H1 (cell line): ENCODE data around the gene PTDSS2. TPM values are rescaled to one million over a fixed set of nuclear protein-coding genes. Genes with fewer than 3 reads are reported as not detected.

ENCODE experiments used
- CTCF ChIA-PET: fragments of 300-600 bp; sonication (Branson Sonifier 250); formaldehyde crosslinking; loops from one replicate; lab custom pipeline; 2021; ENCODE audit not compliant: partially characterized antibody; lab: Charles Lee
- POLR2A ChIA-PET: fragments of 300-600 bp; sonication (Branson Sonifier 250); formaldehyde crosslinking; loops from one replicate; lab custom pipeline; 2021; ENCODE audit warnings: inconsistent platforms; ENCODE audit not compliant: partially characterized antibody; lab: Charles Lee
- DNase-seq, 2 experiments: peaks; one replicate each; pipeline versions ENCODE4 v3.0.0 to v3.0.0-alpha.2; 2010 to 2022; ENCODE audit warnings: low spot score in 2 of 2, low read depth in 1 of 2, mixed read lengths in 1 of 2
- FAIRE-seq: peaks from 2 replicates; lab custom pipeline; 2011; peaks lifted over from hg19 to GRCh38; lab: Jason Lieb, UNC
- H2AFZ ChIP-seq: 2 replicates; pipeline ENCODE4 v1.8.1; 2012; ENCODE audit warnings: low read length, inconsistent platforms
- H2AK5ac ChIP-seq: 2 replicates; pipeline ENCODE4 v1.6.1; 2013; ENCODE audit warnings: low read depth, low read length
- H2BK120ac ChIP-seq: replicated peaks from 2 replicates; pipeline ENCODE3; 2013; ENCODE audit warnings: low read depth, low read length, inconsistent platforms
- H2BK12ac ChIP-seq: 2 replicates; pipeline ENCODE4 v1.6.1; 2013; ENCODE audit warnings: low read depth, low read length
- H2BK15ac ChIP-seq: 2 replicates; pipeline ENCODE4 v1.6.1; 2013; ENCODE audit warnings: low read length
- H2BK20ac ChIP-seq: 2 replicates; pipeline ENCODE4 v1.6.1; 2013; ENCODE audit warnings: low read length
- H2BK5ac ChIP-seq: 2 replicates; pipeline ENCODE4 v1.6.1; 2013; ENCODE audit warnings: low read depth, low read length
- H3K14ac ChIP-seq: 2 replicates; pipeline ENCODE4 v1.6.1; 2013; ENCODE audit warnings: inconsistent platforms; ENCODE audit not compliant: insufficient read length
- H3K18ac ChIP-seq: 2 replicates; pipeline ENCODE4 v1.6.1; 2013; ENCODE audit warnings: low read length; ENCODE audit errors: extremely low read depth
- H3K23ac ChIP-seq: 2 replicates; pipeline ENCODE4 v1.6.1; 2013; ENCODE audit warnings: inconsistent platforms; ENCODE audit not compliant: insufficient read length
- H3K23me2 ChIP-seq: 2 replicates; pipeline ENCODE4 v1.6.1; 2013; ENCODE audit warnings: low read depth, low read length
- H3K27ac ChIP-seq: 2 replicates; pipeline ENCODE4 v1.6.1; 2011; ENCODE audit warnings: low read depth, low read length, inconsistent platforms
- H3K27me3 ChIP-seq, 4 experiments: replicated peaks in 1 of 4; 1 replicate in 1 of 4; 2 replicates in 3 of 4; pipeline versions ENCODE4 v1.6.1 to v1.8.1; 2011 to 2013; ENCODE audit warnings: low read length in 3 of 4, mild to moderate bottlenecking in 3 of 4, inconsistent platforms in 2 of 4, mixed read lengths in 2 of 4, moderate library complexity in 1 of 4; ENCODE audit not compliant: control insufficient read depth in 3 of 4, insufficient read depth in 3 of 4; ENCODE audit errors: extremely low read depth in 1 of 4
- H3K36me3 ChIP-seq, 4 experiments: 2 replicates each; pipeline versions ENCODE4 v1.6.1 to v1.8.1; 2011 to 2013; ENCODE audit warnings: mild to moderate bottlenecking in 4 of 4, low read length in 3 of 4, moderate library complexity in 2 of 4, control low read depth in 1 of 4, inconsistent platforms in 1 of 4; ENCODE audit not compliant: insufficient read depth in 4 of 4, control insufficient read depth in 2 of 4
- H3K4ac ChIP-seq: replicated peaks from 2 replicates; pipeline ENCODE3; 2013; ENCODE audit warnings: low read length, low read depth, mixed read lengths, inconsistent platforms; ENCODE audit not compliant: insufficient read length
- H3K4me1 ChIP-seq, 4 experiments: replicated peaks in 1 of 4; 1 replicate in 1 of 4; 2 replicates in 3 of 4; pipeline versions ENCODE4 v1.6.1 to v1.8.1; 2011 to 2013; ENCODE audit warnings: low read length in 3 of 4, inconsistent platforms in 2 of 4, mixed read lengths in 1 of 4; ENCODE audit not compliant: insufficient read depth in 4 of 4, control insufficient read depth in 3 of 4
- H3K4me2 ChIP-seq, 2 experiments: 2 replicates each; pipeline versions ENCODE4 v1.6.1 to v1.8.1; 2011 to 2013; ENCODE audit warnings: low read depth in 2 of 2, low read length in 2 of 2, control low read depth in 1 of 2, inconsistent platforms in 1 of 2, mild to moderate bottlenecking in 1 of 2; ENCODE audit not compliant: insufficient read depth in 1 of 2
- H3K4me3 ChIP-seq, 4 experiments: fragments of 200-600, 300-600 bp in 1 of 4; sonication (generic), shearing (Covaris generic), sonication (Bioruptor Twin) in 1 of 4; 2 replicates each; pipeline versions ENCODE4 v1.5.1 to v1.8.1; 2011 to 2016; ENCODE audit warnings: low read length in 4 of 4, low read depth in 3 of 4, control low read depth in 2 of 4, inconsistent platforms in 2 of 4, mild to moderate bottlenecking in 2 of 4, mixed read lengths in 1 of 4, moderate library complexity in 1 of 4; ENCODE audit not compliant: insufficient read depth in 2 of 4; ENCODE audit errors: extremely low read depth in 1 of 4
- H3K56ac ChIP-seq: replicated peaks from 2 replicates; pipeline ENCODE3; 2013; ENCODE audit warnings: low read depth, mild to moderate bottlenecking, mixed read lengths, low read length, inconsistent platforms; ENCODE audit not compliant: insufficient read length
- H3K79me1 ChIP-seq: 2 replicates; pipeline ENCODE4 v1.6.1; 2013; ENCODE audit warnings: low read depth, low read length, control low read depth
- H3K79me2 ChIP-seq, 2 experiments: 2 replicates each; pipeline versions ENCODE4 v1.6.1 to v1.8.1; 2012 to 2013; ENCODE audit warnings: low read length in 2 of 2, mild to moderate bottlenecking in 2 of 2, inconsistent platforms in 1 of 2; ENCODE audit not compliant: insufficient read depth in 2 of 2, control insufficient read depth in 1 of 2
- H3K9ac ChIP-seq, 4 experiments: replicated peaks in 1 of 4; 1 replicate in 1 of 4; 2 replicates in 3 of 4; pipeline versions ENCODE4 v1.6.1 to v1.8.1; 2011 to 2013; ENCODE audit warnings: low read depth in 3 of 4, low read length in 3 of 4, control low read depth in 2 of 4, mild to moderate bottlenecking in 2 of 4, moderate library complexity in 2 of 4, inconsistent platforms in 1 of 4; ENCODE audit errors: extremely low read depth in 1 of 4
- H3K9me3 ChIP-seq, 2 experiments: 2 replicates each; pipeline versions ENCODE4 v1.6.1 to v1.8.1; 2012 to 2013; ENCODE audit warnings: mild to moderate bottlenecking in 2 of 2, moderate library complexity in 2 of 2, control low read depth in 1 of 2, inconsistent platforms in 1 of 2, low read depth in 1 of 2, low read length in 1 of 2, mixed read lengths in 1 of 2; ENCODE audit not compliant: insufficient read depth in 2 of 2
- H4K20me1 ChIP-seq, 2 experiments: replicated peaks in 1 of 2; 2 replicates each; pipeline versions ENCODE3 to v1.8.1; 2011 to 2013; ENCODE audit warnings: inconsistent platforms in 2 of 2, low read length in 2 of 2, mild to moderate bottlenecking in 1 of 2; ENCODE audit not compliant: insufficient read depth in 2 of 2, control insufficient read depth in 1 of 2
- H4K5ac ChIP-seq: 2 replicates; pipeline ENCODE4 v1.6.1; 2013; ENCODE audit warnings: low read length, low read depth, mixed read lengths, inconsistent platforms; ENCODE audit not compliant: insufficient read length
- H4K8ac ChIP-seq: 2 replicates; pipeline ENCODE4 v1.8.0; 2013; ENCODE audit warnings: mild to moderate bottlenecking, moderate library complexity, low read length, inconsistent platforms; ENCODE audit not compliant: insufficient read depth; ENCODE audit errors: extremely low read depth
- H4K91ac ChIP-seq: replicated peaks from 2 replicates; pipeline ENCODE3; 2013; ENCODE audit warnings: low read length, mixed read lengths, inconsistent platforms; ENCODE audit not compliant: insufficient read length
- BACH1 ChIP-seq: IDR thresholded peaks from 2 replicates; pipeline ENCODE4 v1.6.1; 2012; ENCODE audit warnings: low read length, improper control_type of control experiment
- CBX8 ChIP-seq: fragments of 300-800, 300-1000 bp; sonication (generic); IDR thresholded peaks from 2 replicates; pipeline ENCODE4 v1.7.1; 2016; ENCODE audit warnings: low read depth, low read length, borderline replicate concordance
- CEBPB ChIP-seq: IDR thresholded peaks from 2 replicates; pipeline ENCODE4 v1.6.1; 2012; ENCODE audit warnings: low read depth, low read length
- HDAC2 ChIP-seq, 2 experiments: fragments of 300-600 bp in 1 of 2; sonication (generic) in 1 of 2; IDR thresholded peaks; 2 replicates each; pipeline ENCODE4 v1.6.1; 2011 to 2012; ENCODE audit warnings: low read depth in 2 of 2, low read length in 2 of 2, mild to moderate bottlenecking in 2 of 2, moderate library complexity in 2 of 2, borderline replicate concordance in 1 of 2, inconsistent platforms in 1 of 2
- KDM5A ChIP-seq: fragments of 200-600 bp; IDR thresholded peaks from 2 replicates; pipeline ENCODE4 v1.7.1; 2012; ENCODE audit warnings: mild to moderate bottlenecking, low read length, inconsistent platforms, mixed read lengths
- MAFK ChIP-seq: IDR thresholded peaks from 2 replicates; pipeline ENCODE4 v1.6.1; 2012; ENCODE audit warnings: low read depth, mild to moderate bottlenecking, improper control_type of control experiment, low read length
- RBBP5 ChIP-seq: IDR thresholded peaks from 2 replicates; pipeline ENCODE4 v1.7.1; 2012; ENCODE audit warnings: low read depth, mild to moderate bottlenecking, inconsistent platforms, low read length, moderate library complexity, borderline replicate concordance
- RXRA ChIP-seq: IDR thresholded peaks from 2 replicates; pipeline ENCODE4 v1.6.1; 2011; ENCODE audit warnings: low read depth, mild to moderate bottlenecking, low read length, moderate library complexity; ENCODE audit not compliant: insufficient read depth
- SIX5 ChIP-seq: IDR thresholded peaks from 2 replicates; pipeline ENCODE4 v1.6.1; 2011; ENCODE audit warnings: mild to moderate bottlenecking, low read depth, low read length
- WGBS, 2 experiments: shearing (Covaris generic) in 1 of 2; methylation state at CpG; one replicate each; pipeline versions ENCODE4 v1.1.6 to v1.1.7; 2013 to 2015; ENCODE audit warnings: low lambda C conversion rate in 2 of 2, mixed read lengths in 2 of 2, inconsistent platforms in 1 of 2, low coverage in 1 of 2, missing lambda C conversion rate in 1 of 2; ENCODE audit not compliant: insufficient replicate concordance in 2 of 2, insufficient coverage in 1 of 2, insufficient read length in 1 of 2; ENCODE audit errors: extremely low coverage in 1 of 2, missing lambda C conversion rate in 1 of 2; 5-methylcytosine and 5-hydroxymethylcytosine counted together
- polyA plus RNA-seq, 7 experiments: library from polyadenylated mRNA; depleted of rRNA in 3 of 7; stranded (reverse) in 5 of 7; unstranded in 2 of 7; fragments of >200 nt in 5 of 7; fragments of 200-250 nt in 2 of 7; gene quantifications; 1 replicate in 5 of 7; 2 replicates in 1 of 7; 4 replicates in 1 of 7; pipeline versions ENCODE4 v1.2.1 to v1.2.3, GENCODE V29; 2011 to 2013; ENCODE audit warnings: missing spikeins in 2 of 7, mixed read lengths in 2 of 7
- total RNA-seq: library from RNA; stranded (reverse); fragmentation: NEBNext Ultra II Directional; extraction: Animal tissue kit (Norgen Biotek cat#: 25700); gene quantifications from 2 replicates; pipeline ENCODE4 v1.2.1, GENCODE V29; 2021
- TF ChIP-seq, protein P1 (sequence below): IDR thresholded peaks from 2 replicates; pipeline ENCODE4 v1.6.1; 2012; ENCODE audit warnings: inconsistent platforms
- TF ChIP-seq, protein P2 (sequence below): IDR thresholded peaks from 2 replicates; pipeline ENCODE4 v1.6.1; 2011; ENCODE audit warnings: low read depth, mild to moderate bottlenecking, low read length; ENCODE audit not compliant: insufficient read depth

Gene PTDSS2
- total and polyA plus RNA-seq, 2 of the 8 experiments (the other 6 are each of a cell fraction or from before 2014, with no cell fraction given): 48.7 to 68.2 TPM

DNA sequence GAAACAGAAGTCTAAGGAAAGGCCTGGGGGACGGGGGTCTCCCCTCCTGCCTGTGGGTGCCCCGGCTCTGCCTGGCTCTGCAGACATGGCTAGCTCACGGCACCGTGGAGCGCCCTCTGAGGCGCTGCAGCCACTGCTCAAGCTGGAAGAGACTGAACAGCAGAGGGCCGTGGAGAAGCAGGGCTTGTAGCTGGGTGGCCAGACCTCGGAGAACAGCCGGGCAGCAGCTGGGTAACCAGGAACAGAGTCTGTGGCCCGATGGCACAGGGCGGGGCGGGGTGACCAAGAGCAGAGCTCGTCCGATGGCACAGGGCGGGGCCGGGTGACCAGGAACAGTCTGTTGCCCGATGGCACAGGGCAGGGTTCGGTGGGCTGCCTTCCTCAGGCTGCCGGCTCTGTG, 38.9 kb downstream of the PTDSS2 start:
- Histone ChIP-seq H3K79me1 (peaks cover 10% of the 10 kb centered on the region), H4K8ac (no peak overlapping the region), H3K27me3 (no peaks in the 10 kb centered on the region), H3K79me2 (peaks cover 0 to 10% of the 10 kb centered on the region in 2 experiments; a peak in 1 of 4 replicates), H3K23ac (no peak overlapping the region), H3K9ac (no peak overlapping the region), H3K4me1 (no peaks in the 10 kb centered on the region), H2AFZ (no peak overlapping the region), H3K36me3 (peaks cover 0 to 15% (median 3%) of the 10 kb centered on the region in 4 experiments; a peak in 4 of 8 replicates), H2BK20ac (no peak overlapping the region), H4K5ac (no peak overlapping the region), H4K20me1 (peaks cover 1 to 9% of the 10 kb centered on the region in 2 experiments), H3K27ac (no peak overlapping the region), H2BK5ac (no peak overlapping the region; the same call in 1 of the 2 replicates), H3K18ac (no peak overlapping the region), H3K4ac (no peak overlapping the region), H3K4me2 (no peak overlapping the region), H3K9me3 (peaks cover 0 to 10% of the 10 kb centered on the region in 2 experiments; a peak in 1 of 4 replicates), H3K56ac (no peak overlapping the region), H2BK15ac (no peak overlapping the region), H2AK5ac (no peak overlapping the region), H3K4me3 (no peak overlapping the region), H3K14ac (no peak overlapping the region), H4K91ac (no peak overlapping the region), H3K23me2 (no peaks in the 10 kb centered on the region), H2BK120ac (no peak overlapping the region), H2BK12ac (no peak overlapping the region)
- DNase-seq (no peak), FAIRE-seq (no peak)
- ChIA-PET CTCF (interaction anchor here (0.9 to 1.3 kb wide), 3 partner anchors 16 to 40 kb away, joined by 3 to 4 read pairs (median 3); no protein-coding TSS in a partner anchor), POLR2A (interaction anchor here (0.5 to 0.8 kb wide), 5 partner anchors 10 to 199 kb away, joined by 3 read pairs; no protein-coding TSS in a partner anchor)
- WGBS, 2 experiments: 94% methylated on average over 14 of the region's 19 CpGs; no CpG with 5 or more reads in 1 of the 2 experiments
- TF ChIP-seq, protein P1, sequence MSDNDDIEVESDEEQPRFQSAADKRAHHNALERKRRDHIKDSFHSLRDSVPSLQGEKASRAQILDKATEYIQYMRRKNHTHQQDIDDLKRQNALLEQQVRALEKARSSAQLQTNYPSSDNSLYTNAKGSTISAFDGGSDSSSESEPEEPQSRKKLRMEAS: no peak
- TF ChIP-seq CEBPB (no peak), BACH1 (no peak), HDAC2 (IDR thresholded peaks at IDR 0.05; ENCODE audit: borderline replicate concordance in 1 of 2, low read depth in 2 of 2, low read length in 2 of 2) (no peak), RXRA (no peak), CBX8 (no peak), SIX5 (no peak), MAFK (no peak), RBBP5 (no peak), KDM5A (no peak)
- TF ChIP-seq, protein P2, sequence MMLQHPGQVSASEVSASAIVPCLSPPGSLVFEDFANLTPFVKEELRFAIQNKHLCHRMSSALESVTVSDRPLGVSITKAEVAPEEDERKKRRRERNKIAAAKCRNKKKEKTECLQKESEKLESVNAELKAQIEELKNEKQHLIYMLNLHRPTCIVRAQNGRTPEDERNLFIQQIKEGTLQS: no peak
